GM12864 (cell line): ENCODE results near the gene MIPOL1.
"Not testable (repeated sequence)": the region's sequence is repeated elsewhere in the genome, so short reads cannot be mapped to it uniquely, and the experiment has no call there.

Source experiments
- DNase-seq: peaks from one replicate; pipeline ENCODE4 v3.0.0-alpha.2; 2011; ENCODE audit warnings: low read depth
- H3K4me3 ChIP-seq: 2 replicates; pipeline ENCODE4 v1.5.1; 2011; ENCODE audit warnings: mild to moderate bottlenecking, low read depth, low read length, control low read depth
- CTCF ChIP-seq: IDR thresholded peaks from 2 replicates; pipeline ENCODE4 v1.5.1; 2011; ENCODE audit warnings: low read depth, mild to moderate bottlenecking, moderate library complexity, low read length, control low read depth, inconsistent platforms; ENCODE audit errors: missing control alignments

MIPOL1 gene

DNA sequence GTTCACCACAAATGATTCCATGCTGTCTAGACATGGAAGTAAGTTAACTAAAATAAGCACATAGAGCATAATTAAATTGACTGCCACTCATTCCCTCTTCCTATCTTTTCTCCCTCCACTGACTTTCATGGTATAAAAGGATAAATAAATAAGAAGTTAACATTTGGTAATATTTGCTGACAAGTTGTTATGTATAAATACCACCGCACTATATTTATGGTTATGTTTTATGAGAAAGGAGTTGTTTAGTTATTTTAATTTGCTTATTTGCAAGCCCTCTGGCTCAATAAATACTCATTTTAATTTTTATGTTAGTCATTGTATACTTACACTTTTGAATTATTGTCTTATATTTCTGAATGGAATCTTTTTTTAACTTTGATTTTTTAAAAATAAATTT is 113.5 kb downstream of the MIPOL1 start:
- DNase-seq: no peak
- no peak overlapping the region for H3K4me3 ChIP-seq
- no peak for TF ChIP-seq CTCF

DNA sequence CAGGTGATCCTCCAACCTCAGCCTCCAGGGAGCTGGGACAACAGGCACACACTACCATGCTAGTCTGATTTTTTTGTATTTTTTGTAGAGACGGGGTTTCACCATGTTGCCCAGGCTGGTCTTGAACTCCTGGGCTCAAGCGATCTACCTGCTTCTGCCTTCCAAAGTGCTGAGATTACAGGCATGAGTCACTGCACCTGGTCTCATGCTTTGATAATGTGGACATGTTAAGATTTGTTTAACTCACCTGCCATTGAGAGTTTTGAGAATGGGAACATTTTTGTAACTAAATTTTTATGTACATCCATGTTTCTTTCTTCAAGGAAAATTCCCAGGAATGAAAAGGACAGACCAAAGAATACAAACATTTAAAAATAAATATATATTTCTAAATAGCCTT is 121.2 kb downstream of the MIPOL1 start:
- no peak overlapping the region for H3K4me3 ChIP-seq
- TF ChIP-seq CTCF: no peak
- no peak for DNase-seq

- H3K4me3 ChIP-seq: no peak overlapping the region
- TF ChIP-seq CTCF: no peak
- DNase-seq: no peak
Observed at GRCh38 chr14:37320106-37320505, 122.4 kb downstream of the MIPOL1 start.

DNA sequence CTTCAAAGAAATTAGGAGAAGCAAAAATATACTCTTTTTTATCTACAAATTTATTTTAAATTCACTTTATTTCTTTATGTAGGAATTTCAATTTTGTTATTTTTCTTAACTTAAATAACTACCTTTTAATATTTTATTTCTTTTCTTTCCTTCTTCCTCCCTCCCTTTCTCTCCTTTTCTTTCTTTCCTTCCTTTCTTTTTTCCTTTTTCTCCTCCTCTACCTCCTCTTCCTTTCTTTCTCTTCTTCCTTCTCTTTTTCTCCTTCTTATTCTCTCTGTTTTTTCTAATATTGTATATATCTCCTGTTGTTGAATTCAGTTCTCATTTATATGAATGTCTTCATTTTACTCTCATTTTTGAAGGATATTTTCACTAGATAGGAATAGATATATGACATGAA is 127.6 kb downstream of the MIPOL1 start:
- no peak for DNase-seq
- H3K4me3 ChIP-seq: no peak overlapping the region
- TF ChIP-seq CTCF: no peak

DNA sequence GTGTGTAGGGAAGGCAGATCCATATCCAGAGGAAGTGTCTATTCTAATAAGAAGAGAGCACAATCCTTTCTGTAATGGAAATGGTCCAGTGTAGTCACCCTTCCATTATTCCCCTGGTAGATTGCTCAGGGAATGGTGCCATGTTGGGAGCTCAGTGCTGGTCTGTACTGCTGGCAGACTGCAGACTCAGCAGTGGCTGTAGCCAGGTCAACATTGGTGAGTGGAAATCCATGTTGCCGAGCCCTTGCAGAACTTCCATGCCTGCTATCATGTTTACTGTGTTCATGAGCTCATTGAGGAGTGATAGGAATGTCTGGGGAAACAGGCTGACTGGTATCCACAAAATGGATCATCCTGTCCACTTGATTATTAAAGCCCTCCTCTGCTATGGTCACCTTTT is 128.7 kb downstream of the MIPOL1 start:
- TF ChIP-seq CTCF: no peak
- no peak overlapping the region for H3K4me3 ChIP-seq
- DNase-seq: no peak

DNA sequence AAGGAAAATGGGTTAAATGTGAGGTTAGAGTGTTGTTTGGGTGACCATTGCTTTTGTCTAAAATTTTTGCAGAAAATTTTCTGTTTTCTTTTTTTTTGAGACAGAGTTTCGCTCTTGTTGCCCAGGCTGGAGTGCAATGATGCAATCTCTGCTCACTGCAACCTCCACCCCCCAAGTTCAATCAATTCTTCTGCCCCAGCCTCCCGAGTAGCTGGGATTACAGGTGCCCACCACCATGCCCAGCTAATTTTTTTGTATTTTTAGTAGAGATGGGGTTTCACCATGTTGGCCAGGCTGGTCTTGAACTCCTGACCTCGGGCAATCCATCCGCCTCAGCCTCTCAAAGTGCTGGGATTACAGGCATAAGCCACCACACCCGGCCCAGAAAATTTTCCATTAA is 130.2 kb downstream of the MIPOL1 start:
- not testable (repeated sequence) for DNase-seq

GRCh38 chr14:37328673-37329072 is 130.9 kb downstream of the MIPOL1 start:
- no peak for DNase-seq
- no peak for TF ChIP-seq CTCF

More for the DNA sequence above, 130.2 kb downstream of the MIPOL1 start:
- not testable (repeated sequence) for H3K4me3 ChIP-seq

More at GRCh38 chr14:37328673-37329072, 130.9 kb downstream of the MIPOL1 start:
- H3K4me3 ChIP-seq: no peak overlapping the region
